Fibroblast of upper back skin (primary cell): Measurements from ENCODE around the gene TNP2.
A peak's percentile ranks its signal among the peaks of the same experiment; 100 is the strongest.
"Not testable (repeated sequence)": the region's sequence is repeated elsewhere in the genome, so short reads cannot be mapped to it uniquely, and the experiment has no call there.

Experiments
- DNase-seq: peaks from one replicate; pipeline ENCODE4 v3.0.0-alpha.2; 2013

Gene TNP2

GRCh38 chr16:11299865-11300559 lies 30.9 kb upstream of the TNP2 start:
- DNase-seq: no peak

DNA sequence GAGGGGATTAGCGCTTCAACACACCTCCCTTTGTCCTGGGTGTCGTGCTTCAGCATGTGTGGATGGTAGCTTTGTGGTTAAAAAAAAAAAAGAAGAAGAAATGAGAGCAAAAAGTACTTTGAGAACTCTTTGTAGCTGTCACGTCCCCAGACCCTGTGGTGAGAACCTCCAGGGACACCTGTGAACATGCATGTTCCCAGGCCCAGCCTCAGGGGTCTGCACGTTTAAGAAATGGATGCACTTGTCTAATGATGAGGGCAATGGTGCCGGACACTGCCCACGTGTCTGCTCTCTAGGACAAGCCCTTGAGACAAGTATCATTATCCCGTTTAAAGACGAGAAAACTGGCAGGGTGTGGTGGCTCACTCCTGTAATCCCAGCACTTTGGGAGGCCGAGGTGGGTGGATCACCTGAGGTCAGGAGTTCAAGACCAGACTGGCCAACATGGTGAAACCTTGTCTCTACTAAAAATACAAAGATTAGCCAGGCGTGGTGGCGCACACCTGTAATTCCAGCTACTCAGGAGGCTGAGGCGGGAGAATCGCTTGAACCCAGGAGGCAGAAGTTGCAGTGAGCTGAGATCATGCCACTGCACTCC lies 29.9 kb upstream of the TNP2 start:
- not testable (repeated sequence) for DNase-seq

- DNase-seq: no peak
Measured at GRCh38 chr16:11298143-11298900, 29.2 kb upstream of the TNP2 start.

- peak; percentile 66 for DNase-seq
Measured at GRCh38 chr16:11297492-11298142, 28.5 kb upstream of the TNP2 start.

DNA sequence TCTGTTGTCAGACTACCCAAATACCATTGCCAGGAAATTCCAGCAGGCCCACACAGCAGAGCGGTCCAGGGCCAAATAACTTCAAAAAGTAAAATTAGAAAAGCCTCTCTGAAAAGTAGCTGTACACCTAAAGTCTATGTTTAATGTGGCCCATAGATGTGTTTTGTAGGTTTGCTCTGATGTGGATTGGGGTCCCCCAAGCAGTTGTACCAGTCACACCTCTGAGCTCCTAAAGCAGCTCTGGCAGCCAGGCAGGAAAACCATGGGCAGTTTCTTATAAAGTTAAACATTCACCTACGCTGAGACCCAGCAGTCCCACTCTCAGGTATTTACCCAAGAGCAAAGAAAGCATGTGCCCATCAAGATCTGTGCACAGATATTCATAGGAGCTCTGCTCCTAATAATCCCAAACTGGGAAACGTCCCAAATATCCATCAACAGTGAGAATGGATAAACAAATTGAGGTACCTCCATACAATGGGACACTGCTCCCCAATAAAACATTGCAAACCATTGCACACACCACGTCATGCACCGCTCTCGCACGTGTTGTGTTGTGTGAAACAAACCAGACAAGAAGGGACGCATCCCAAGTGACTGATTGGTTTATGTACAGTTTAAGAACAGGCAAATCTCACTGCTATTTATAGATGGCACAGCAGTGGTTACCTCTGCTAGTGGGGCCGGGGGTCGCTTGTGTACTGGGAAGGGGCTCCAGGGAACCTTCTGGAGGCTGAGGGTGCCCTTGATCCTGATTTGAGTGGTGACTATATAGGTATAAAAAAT lies 27.8 kb upstream of the TNP2 start:
- DNase-seq: no peak

- no peak for DNase-seq
Measured at GRCh38 chr16:11296351-11296705, 27.2 kb upstream of the TNP2 start.

- DNase-seq: no peak
Measured at GRCh38 chr16:11295672-11296071, 26.5 kb upstream of the TNP2 start.

DNA sequence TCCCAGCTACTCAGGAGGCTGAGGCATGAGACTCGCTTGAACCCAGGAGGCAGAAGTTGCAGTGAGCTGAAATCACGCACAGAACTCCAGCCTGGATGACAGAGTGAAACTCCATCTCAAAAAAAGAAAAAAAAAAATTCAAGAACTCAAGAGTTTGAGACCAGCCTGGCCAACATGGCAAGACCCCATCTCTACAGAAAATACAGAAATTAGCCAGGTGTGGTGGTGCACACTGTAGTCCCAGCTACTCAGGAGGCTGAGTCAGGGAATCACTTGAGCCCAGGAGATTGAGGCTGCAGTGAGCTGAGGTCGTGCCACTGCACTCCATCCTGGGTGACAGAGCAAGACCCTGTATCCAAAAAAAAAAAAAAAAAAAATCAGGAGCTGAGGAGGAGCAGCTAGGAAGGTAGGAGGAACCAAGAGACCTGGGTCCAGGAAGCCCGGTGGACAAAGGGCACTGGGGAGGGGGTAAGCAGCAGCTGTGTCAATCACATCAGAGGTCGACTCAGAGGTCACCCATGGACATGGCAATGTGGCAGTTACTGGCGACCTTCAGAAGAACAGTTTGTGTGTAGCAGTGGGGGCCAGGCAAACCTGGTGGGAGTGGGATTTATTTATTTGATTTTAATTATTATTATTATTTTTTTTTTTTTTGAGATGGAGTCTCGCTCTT lies 23.1 kb upstream of the TNP2 start:
- DNase-seq: no peak

DNA sequence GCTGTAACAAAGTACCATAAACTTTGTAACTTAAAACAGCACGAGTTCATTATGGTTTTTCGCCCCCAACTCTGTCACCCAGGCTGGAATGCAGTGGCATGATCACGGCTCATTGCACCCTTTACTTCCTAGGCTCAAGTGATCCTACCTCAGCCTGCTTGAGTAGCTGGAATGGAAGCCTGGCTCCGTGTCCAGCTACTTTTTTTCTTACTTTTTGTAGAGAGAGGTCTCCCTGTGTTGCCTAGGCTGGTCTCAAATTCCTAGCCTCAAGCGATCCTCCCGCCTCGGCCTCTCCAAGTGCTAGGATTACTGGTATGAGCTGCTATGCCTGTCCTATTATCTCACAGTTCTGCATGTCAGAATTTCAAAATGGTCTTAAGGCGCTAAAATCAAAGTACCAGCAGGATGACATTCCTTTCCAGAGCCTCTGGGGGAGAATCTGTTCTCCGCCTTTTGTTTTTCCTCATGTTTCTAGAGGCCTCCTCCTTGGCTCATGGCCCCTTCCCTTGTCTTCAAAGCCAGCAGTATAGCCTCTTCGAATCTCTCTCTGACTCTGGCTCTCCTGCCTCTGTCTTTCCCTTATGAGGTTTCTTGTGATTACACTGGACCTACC lies 22.1 kb upstream of the TNP2 start:
- DNase-seq: no peak

GRCh38 chr16:11290102-11290893 lies 21.2 kb upstream of the TNP2 start:
- DNase-seq: no peak

DNA sequence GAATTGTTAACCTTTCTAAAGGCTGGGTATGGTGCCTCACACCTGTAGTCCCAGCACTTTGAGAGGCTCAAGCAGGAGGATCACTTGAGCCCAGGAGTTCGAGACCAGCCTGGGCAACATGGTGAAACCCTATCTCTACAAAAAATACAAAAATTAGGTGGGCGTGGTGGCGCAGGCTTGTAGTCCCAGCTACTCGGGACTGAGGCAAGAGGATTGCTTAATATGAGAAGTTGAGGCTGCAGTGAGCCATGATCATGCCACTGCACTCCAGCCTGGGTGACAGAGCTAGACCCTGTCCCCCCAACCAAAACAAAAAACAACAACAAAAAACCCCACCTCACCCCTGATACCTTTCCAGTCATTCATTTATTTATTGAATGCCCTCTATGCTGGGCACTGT lies 20.6 kb upstream of the TNP2 start:
- DNase-seq: not testable (repeated sequence)

GRCh38 chr16:11289202-11289601 lies 20.1 kb upstream of the TNP2 start:
- no peak for DNase-seq

GRCh38 chr16:11285842-11286241 lies 16.7 kb upstream of the TNP2 start:
- no peak for DNase-seq

GRCh38 chr16:11283820-11284248 lies 14.7 kb upstream of the TNP2 start:
- no peak for DNase-seq

DNA sequence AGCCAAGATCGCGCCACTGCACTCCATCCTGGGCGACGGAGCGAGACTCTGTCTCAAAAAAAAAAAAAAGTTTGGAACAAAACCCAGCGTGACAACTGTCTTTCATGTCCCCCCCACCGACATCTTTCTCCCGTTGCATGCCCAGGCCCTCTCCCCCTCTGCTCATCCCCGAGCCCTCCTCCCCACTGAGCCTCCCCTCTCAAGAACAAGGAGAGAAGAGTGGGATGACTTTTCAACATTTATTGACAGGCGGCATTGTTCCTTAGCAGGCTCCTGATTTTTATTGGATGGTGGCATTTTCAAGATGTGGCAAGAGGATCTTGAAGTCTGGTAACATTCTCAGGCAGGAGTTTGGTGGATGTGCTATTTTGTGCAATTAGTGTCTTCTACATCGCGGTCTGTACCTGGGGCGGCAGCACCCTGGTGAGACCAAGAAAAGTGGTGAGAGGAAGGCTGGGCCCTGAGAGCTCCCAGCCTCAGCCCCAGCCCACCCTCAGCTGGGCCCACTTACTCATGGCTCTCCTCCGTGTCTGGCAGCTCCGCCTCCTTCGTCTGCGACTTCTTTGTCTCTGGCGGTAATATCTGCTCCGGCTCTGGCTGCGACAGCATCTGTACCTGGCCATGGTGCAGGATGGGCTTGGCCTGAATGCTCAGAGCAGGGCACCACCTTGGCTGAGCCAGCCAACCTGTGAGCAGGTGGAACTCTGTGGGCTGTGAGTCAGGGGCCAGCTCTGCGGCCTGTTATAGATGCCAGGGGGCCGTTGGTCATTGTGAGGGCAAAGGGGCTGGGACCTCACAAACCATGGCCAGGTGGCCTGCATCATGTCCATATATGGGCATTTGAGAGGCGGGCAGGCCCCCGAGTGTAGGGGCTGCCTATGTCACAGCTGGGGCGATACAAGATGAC lies 11.7 kb upstream of the TNP2 start, which contains the start of gene PRM1:
Gene PRM1, minus strand, starts transcription at position 715 of the 907 bp plus-strand sequence. Its CDS starts 92 bp downstream, at position 623.
- DNase-seq: no peak

DNA sequence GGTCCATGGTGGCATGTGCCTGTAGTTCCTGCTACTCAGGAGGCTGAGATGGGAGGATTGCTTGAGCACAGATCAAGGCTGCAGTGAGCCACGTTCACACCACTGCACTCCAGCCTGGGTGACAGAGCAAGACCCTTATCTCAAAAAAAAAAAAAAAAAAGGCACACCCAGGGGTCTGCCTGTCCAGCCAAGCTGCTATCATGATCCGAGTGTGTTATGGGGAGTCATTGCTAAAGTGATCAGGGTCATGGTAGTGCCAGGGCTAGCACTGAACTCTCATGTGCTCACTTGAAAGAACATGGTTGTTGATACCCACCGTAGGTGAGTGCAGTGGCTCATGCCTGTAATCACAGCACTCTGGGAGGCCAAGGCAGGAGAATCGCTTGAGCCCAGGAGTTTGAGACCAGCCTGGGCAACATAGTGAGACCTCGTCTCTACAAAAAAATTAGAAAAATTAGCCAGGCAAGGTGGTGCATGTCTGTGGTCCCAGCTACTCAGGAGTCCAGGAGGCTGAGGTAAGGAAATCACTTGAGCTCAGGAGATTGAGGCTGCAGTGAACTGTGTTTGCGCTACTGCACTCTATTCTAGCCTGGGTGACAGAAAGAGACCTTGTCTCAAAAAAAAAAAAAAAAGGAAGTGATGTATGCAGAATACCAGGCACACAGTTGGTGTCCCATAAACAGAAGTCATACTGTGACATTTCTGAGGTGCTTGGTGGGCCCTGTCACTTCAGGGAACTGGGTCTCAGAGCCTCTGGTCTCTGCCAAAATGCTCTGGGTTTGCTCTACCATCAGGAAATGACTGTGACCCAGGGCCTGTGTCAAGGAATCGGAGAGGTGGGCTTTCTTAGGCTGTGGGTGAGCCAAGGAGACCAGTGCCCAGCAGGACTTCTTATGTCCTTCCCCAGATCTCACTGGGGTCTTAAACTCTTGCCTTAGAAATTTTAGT lies 9.8 kb upstream of the TNP2 start:
- no peak for DNase-seq

DNA sequence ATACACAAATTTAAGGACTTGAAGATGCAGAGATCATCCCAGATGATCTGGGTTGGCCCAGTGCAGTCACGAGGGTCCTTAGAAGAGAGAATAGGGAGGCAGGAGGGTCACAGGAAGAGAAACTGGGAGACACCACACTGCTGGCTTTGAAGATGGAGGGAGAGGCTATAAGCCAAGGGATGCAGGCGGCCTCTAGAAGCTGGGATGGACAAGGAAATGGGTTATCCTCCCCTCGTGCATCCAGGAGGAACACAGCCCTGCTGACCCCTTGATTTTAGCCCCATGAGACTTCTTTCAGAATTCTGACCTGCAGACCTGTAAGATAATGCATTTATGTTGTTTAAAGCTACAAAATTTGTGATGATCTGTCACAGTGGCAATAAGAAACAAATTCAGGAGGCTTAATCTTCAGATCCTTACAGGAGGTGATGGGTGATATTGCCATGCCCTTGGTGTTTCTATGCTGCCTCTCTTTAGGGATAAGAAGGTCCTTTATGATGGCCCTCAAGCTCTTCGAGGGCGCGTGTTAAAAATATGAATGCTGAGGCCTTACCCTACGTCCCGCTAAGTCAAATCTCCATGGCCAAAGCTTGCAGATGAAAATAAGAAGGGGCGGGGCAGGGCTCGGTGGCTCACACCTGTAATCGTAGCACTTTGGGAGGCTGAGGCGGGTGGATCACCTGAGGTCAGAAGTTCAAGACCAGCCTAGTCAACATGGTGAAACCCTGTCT lies 8.6 kb upstream of the TNP2 start:
- no peak for DNase-seq
